GM12864 (cell line): Measurements from ENCODE around the gene CDC23.
A peak's percentile ranks its signal among the peaks of the same experiment; 100 is the strongest.
"Not testable (repeated sequence)": the region's sequence is repeated elsewhere in the genome, so short reads cannot be mapped to it uniquely, and the experiment has no call there.

ENCODE experiments used
- DNase-seq: peaks from one replicate; pipeline ENCODE4 v3.0.0-alpha.2; 2011; ENCODE audit warnings: low read depth
- H3K4me3 ChIP-seq: 2 replicates; pipeline ENCODE4 v1.5.1; 2011; ENCODE audit warnings: mild to moderate bottlenecking, low read depth, low read length, control low read depth
- CTCF ChIP-seq: IDR thresholded peaks from 2 replicates; pipeline ENCODE4 v1.5.1; 2011; ENCODE audit warnings: low read depth, mild to moderate bottlenecking, moderate library complexity, low read length, control low read depth, inconsistent platforms; ENCODE audit errors: missing control alignments

The CDC23 gene

GRCh38 chr5:138213161-138214029 is at the start of gene CDC23:
CDC23 (minus strand) TSS chr5:138213323; CDS start chr5:138213312, 11 bp downstream.
- peak; percentile 94 for DNase-seq
- H3K4me3 ChIP-seq: peak within 1 kb of the TSS; percentile 100
- TF ChIP-seq CTCF: no peak

- TF ChIP-seq CTCF: no peak
These were observed 45.7 kb upstream of the CDC23 start for GRCh38 chr5:138258704-138259292.

GRCh38 chr5:138257583-138257982 is 44.5 kb upstream of the CDC23 start:
- DNase-seq: no peak
- H3K4me3 ChIP-seq: no peak overlapping the region
- TF ChIP-seq CTCF: no peak

More at GRCh38 chr5:138258704-138259292, 45.7 kb upstream of the CDC23 start:
- no peak overlapping the region for H3K4me3 ChIP-seq
- no peak for DNase-seq

GRCh38 chr5:138252944-138253343 is 39.8 kb upstream of the CDC23 start:
- DNase-seq: no peak
- H3K4me3 ChIP-seq: no peak overlapping the region
- no peak for TF ChIP-seq CTCF

- DNase-seq, H3K4me3 ChIP-seq: not testable (repeated sequence)
These were observed 34.7 kb upstream of the CDC23 start for GRCh38 chr5:138247800-138248199.

- no peak for TF ChIP-seq CTCF
- H3K4me3 ChIP-seq: no peak overlapping the region
- no peak for DNase-seq
These were observed 33.7 kb upstream of the CDC23 start for GRCh38 chr5:138246822-138247221.

- DNase-seq: no peak
- no peak for TF ChIP-seq CTCF
- no peak overlapping the region for H3K4me3 ChIP-seq
These were observed 33.2 kb upstream of the CDC23 start for GRCh38 chr5:138246334-138246733.
